NAMALWA (cell line): ENCODE data around the gene CREB5.
"Not testable (repeated sequence)": the region's sequence is repeated elsewhere in the genome, so short reads cannot be mapped to it uniquely, and the experiment has no call there.

Experiments
- DNase-seq: peaks from one replicate; pipeline ENCODE4 v3.0.0-alpha.2; 2015; ENCODE audit warnings: low spot score

The CREB5 gene

DNA sequence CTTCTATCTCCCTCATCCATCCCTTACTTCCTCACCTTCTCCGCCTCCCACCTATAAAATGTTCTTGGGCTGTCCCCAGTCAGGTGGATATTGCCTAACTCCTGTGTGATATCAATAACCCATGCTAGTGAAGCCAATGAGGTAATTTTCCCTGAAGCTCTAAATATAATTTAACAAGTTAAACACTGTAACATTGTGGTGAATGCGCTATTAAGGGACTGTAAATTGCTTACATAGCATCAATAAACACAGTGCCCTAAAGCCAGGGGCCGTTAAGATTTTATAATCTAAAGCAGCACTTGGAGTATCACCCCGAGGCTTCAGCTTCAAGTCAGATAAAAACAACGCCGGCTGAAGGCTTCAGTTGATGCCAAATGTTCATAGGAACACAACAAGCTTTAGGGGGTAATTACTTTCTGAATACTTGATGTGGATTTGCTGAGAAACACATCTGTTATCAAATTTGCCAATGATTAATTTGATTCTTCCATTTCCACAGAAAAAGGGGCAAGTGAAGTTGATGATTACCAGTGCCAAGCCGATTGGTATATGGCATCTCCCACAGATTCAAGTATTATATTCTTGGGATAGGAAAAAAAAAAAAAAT is 138.4 kb downstream of the CREB5 start:
- no peak for DNase-seq

DNA sequence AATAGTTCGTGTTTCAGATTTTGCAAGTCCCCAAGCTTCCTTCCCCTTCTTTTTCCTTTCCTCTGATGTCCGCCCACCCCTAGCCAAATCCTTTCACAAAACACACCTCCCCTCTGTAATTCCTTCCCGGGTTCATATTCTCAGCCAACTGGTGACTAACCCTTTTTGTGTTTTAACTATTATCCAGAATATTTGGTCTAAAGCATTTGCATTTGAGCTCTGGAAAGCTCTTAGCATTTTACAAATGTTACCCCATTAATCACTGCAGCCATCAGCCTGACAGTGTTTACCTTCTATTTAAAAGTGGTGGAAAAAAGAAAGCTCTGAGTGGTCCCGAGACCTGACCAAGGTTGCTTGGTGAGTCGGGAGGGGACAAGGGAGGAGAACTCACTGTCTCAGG is 139.0 kb downstream of the CREB5 start:
- no peak for DNase-seq

DNA sequence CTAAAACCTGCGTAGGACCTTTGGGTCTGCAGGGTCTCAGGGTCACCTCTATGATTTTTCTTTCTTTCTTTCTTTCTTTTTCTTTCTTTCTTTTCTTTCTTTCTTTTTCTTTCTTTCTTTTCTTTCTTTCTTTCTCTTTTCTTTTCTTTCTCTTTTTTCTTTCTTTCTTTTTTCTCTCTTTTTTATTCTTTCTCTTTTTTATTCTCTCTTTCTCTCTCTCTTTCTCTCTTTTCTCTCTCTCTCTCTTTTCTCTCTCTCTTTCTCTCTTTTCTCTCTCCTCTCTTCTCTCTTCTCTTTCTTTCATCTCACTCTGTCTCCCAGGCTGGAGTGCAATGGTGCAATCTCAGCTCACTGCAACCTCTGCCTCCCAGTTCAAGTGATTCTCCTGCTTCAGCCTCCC is 139.4 kb downstream of the CREB5 start:
- not testable (repeated sequence) for DNase-seq

GRCh38 chr7:28554802-28555471 is 142.6 kb downstream of the CREB5 start:
- no peak for DNase-seq

GRCh38 chr7:28556025-28556424 is 143.7 kb downstream of the CREB5 start:
- no peak for DNase-seq

- DNase-seq, result no peak
Observed at GRCh38 chr7:28556671-28557070, 144.4 kb downstream of the CREB5 start.

DNA sequence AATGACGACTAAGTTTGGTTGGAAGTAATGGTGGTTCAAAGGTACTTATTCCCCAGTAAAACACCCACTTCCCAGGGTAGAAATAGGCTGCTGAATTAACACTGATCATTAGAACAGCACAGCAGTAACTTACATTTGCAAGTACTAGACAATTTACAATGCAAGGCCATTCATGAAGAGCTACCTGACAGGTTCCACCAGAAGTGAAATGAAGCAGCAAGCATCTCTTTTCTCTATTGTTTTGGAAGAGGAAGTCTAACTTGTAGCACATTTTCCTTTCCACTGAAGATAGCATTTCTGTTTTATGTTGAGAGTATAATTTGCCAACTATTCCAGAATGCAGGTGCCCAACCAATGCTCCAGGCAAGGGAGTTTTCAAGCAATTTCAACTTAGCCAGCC is 145.9 kb downstream of the CREB5 start:
- DNase-seq, result no peak

DNA sequence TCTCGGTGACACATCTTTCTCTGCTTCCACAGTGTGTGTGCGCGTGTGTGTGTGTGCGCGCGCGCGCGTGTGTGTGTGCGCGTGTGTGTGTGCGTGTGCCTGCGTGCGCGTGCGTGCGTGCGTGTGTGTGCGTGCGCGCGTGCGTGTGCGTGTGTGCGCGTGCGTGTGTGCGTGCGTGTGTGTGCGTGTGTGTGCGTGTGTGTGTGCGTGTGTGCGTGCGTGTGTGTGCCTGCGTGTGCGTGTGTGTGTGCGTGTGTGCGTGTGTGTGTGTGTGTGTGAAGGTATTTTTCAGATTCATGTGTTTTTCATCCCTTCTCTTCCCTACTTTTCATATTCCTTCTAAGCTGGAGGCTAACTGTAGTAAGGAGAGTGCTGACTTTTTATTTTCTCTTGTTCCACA is 148.4 kb downstream of the CREB5 start:
- DNase-seq, result no peak

GRCh38 chr7:28564033-28564432 is 151.7 kb downstream of the CREB5 start:
- DNase-seq, result no peak

GRCh38 chr7:28564755-28565374 is 152.5 kb downstream of the CREB5 start:
- DNase-seq, result no peak

DNA sequence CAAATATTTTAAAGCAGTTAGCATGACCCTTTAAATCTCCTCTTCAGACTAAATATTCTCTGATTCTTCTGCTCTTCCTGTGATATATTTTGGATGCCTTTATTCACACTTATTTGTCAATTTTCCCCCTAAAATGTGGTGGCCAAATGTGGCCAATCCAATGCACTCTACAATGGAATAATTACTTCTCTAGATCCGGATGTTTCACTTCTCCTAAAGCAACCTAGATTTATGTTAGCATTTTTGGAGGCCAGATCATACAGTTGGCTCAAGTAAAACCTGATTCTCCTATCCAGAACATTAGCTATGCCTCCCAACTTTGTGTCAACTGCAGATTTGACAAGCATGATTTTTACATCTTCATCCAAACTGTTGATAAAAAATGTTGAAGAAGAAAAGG is 153.7 kb downstream of the CREB5 start:
- DNase-seq, result no peak

- peak; percentile 94 for DNase-seq
Observed at GRCh38 chr7:28570113-28570969, 158.0 kb downstream of the CREB5 start.

DNA sequence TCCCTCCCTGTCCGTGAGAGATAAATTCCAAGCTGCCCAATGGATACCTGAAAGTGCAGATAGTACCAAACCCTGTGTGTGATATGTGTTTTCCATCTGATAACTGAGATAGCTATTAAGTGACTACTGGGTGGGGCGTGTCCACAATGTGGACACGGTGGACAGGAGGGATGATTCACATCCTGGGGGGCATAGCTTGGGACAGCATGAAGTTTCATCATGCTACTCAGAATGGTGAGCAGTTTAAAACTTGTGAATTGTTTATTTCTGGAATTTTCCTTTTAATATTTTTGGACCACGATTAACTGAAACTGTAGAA is 158.6 kb downstream of the CREB5 start:
- DNase-seq, result no peak

DNA sequence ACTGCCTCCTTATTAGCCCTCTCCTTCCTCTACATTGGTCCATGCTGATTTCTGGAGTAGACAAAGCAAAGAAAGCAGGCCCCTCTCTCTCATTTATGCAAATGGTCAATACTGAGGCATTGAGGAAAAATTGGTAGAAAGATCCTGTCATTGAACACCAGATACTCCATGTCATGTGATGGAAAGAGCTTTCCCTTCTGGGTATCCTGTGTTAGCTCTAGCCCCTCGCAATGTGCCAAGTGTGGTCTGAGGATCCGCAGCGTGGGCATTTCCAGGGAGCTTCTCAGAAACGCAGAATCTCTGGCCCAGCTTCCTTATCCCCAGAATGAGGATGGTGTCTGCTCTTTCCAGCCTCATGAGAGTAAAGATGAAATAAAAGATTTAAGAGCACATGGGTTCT is 159.1 kb downstream of the CREB5 start:
- peak; percentile 38 for DNase-seq

- DNase-seq, result peak; percentile 78
Observed at GRCh38 chr7:28572321-28573058, 160.2 kb downstream of the CREB5 start.

DNA sequence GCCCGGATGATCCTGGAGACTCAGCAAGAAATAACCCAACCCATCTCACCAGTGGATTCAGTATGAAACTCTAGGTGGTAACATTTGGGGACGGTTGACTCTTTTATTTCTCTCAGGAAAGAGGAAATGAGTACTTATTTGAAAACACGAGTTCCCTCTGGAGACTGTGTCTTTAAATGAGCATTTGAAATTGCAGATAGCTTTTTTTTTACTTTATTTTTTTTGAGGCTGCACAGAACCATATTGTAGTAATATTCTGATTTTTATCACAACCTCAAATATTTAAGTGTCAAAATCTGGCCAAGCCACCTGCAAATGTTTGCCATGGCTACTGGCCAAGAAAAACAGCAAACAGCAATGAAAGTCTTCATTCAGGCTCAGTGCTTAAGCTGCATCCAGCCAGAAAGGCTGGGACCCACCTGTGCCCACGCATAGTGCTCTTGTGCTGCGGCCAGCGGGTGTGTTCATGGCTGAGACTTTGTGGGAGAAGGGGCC is 160.8 kb downstream of the CREB5 start:
- DNase-seq, result peak; percentile 96

- peak; percentile 91 for DNase-seq
Observed at GRCh38 chr7:28573651-28574301, 161.5 kb downstream of the CREB5 start.

- peak; percentile 39 for DNase-seq
Observed at GRCh38 chr7:28575241-28575643, 162.9 kb downstream of the CREB5 start.

- DNase-seq, result no peak
Observed at GRCh38 chr7:28576656-28577055, 164.3 kb downstream of the CREB5 start.

GRCh38 chr7:28579571-28579970 is 167.3 kb downstream of the CREB5 start:
- no peak for DNase-seq

GRCh38 chr7:28580665-28581064 is 168.3 kb downstream of the CREB5 start:
- DNase-seq, result no peak
